Gastrocnemius medialis (tissue), 4 donors: Measurements from ENCODE around the gene MRM2. TPM values are rescaled to one million over a fixed set of nuclear protein-coding genes. Genes with fewer than 3 reads are reported as not detected.

Experiments used
- ATAC-seq, 2 donors: fragments of 150-250 bp; one replicate each; pipeline ENCODE4 v1.9.1; 2016
- DNase-seq, 2 donors: peaks; one replicate each; pipeline ENCODE4 v3.0.0-alpha.2; 2019
- H3K27ac ChIP-seq, 4 donors: fragments of 200-600 bp; sonication (generic); 1 replicate in 1 of 4; 2 replicates in 3 of 4; pipeline ENCODE4 v1.5.1; 2016 to 2018; ENCODE audit warnings: mild to moderate bottlenecking in 2 of 4, moderate library complexity in 1 of 4
- H3K27me3 ChIP-seq, 3 donors: fragments of 200-600 bp; sonication (generic) in 2 of 3; 1 replicate in 1 of 3; 2 replicates in 2 of 3; pipeline versions ENCODE4 v1.5.1 to v1.6.0; 2016 to 2019; ENCODE audit warnings: mild to moderate bottlenecking in 1 of 3, moderate library complexity in 1 of 3
- H3K36me3 ChIP-seq, 2 donors: fragments of 200-600 bp; sonication (generic) in 1 of 2; one replicate each; pipeline ENCODE4 v1.5.1; 2017 to 2018
- H3K4me1 ChIP-seq, 2 donors: fragments of 200-600 bp; sonication (generic) in 1 of 2; one replicate each; pipeline ENCODE4 v1.5.1; 2016 to 2017; ENCODE audit warnings: mild to moderate bottlenecking in 2 of 2
- H3K4me3 ChIP-seq, 4 donors: fragments of 200-600 bp; sonication (generic) in 3 of 4; 1 replicate in 1 of 4; 2 replicates in 3 of 4; pipeline ENCODE4 v1.5.1; 2016 to 2019; ENCODE audit warnings: mild to moderate bottlenecking in 2 of 4
- H3K9me3 ChIP-seq, 3 donors: fragments of 200-600 bp; sonication (generic) in 2 of 3; 1 replicate in 1 of 3; 2 replicates in 2 of 3; pipeline ENCODE4 v1.5.1; 2016 to 2019
- CTCF ChIP-seq, 5 experiments: fragments of 450-650 bp in 3 of 5; fragments of 200-600 bp in 2 of 5; sonication (generic) in 2 of 5; IDR thresholded peaks in 4 of 5; conservative IDR thresholded peaks in 1 of 5; 1 replicate in 4 of 5; 2 replicates in 1 of 5; pipeline ENCODE4 v1.5.1; 2016 to 2019; ENCODE audit warnings: antibody characterized with exemption in 5 of 5, mild to moderate bottlenecking in 3 of 5, moderate library complexity in 3 of 5
- POLR2A ChIP-seq, 2 donors: fragments of 450-650 bp; IDR thresholded peaks; one replicate each; pipeline ENCODE4 v1.6.1; 2017; ENCODE audit warnings: antibody characterized with exemption in 2 of 2, mild to moderate bottlenecking in 2 of 2, moderate library complexity in 2 of 2
- in situ Hi-C, 4 donors: fragments of 200-750 bp; cut with MboI; loops; one replicate each; pipeline versions ENCODE4 v1.15.0 to v1.8.0; 2017; ENCODE audit warnings: low sequenced_read_pairs in 4 of 4
- intact Hi-C: fragments of 100-400 bp; cut with DNase I; formaldehyde crosslinking; loops from one replicate; pipeline ENCODE4 v1.15.1; 2023; ENCODE audit warnings: low total_unique reads
- total RNA-seq, 4 donors: library from RNA; depleted of rRNA; stranded (reverse); fragments of >200 nt; gene quantifications; one replicate each; pipeline versions ENCODE4 v1.1.0 to v1.2.3, GENCODE V29; 2016

MRM2 gene
- total RNA-seq, 4 donors from 2014 or later: 14.1 to 41.7 (median 16.9) TPM

- Histone ChIP-seq H3K9me3 (no peaks in the 10 kb centered on the region), H3K27ac (no peak overlapping the region), H3K36me3 (peaks cover 0 to 26% of the 10 kb centered on the region in 2 donors), H3K4me3 (no peak overlapping the region), H3K4me1 (no peaks in the 10 kb centered on the region), H3K27me3 (no peaks in the 10 kb centered on the region)
- no peak for ATAC-seq
- intact Hi-C loops: no loop called here
- DNase-seq: no peak
- TF ChIP-seq CTCF (IDR thresholded peaks at IDR 0.05 in 4 of 5, conservative IDR thresholded peaks at IDR 0.05 in 1 of 5): no peak
- TF ChIP-seq POLR2A (IDR thresholded peaks at IDR 0.05): no peak
- in situ Hi-C loops: no loop called here
Measured at GRCh38 chr7:2261611-2262010, 19.6 kb upstream of the MRM2 start.

- DNase-seq: no peak
- H3K4me1 ChIP-seq: no peaks in the 10 kb centered on the region
- TF ChIP-seq POLR2A (IDR thresholded peaks at IDR 0.05) (no peak), CTCF (IDR thresholded peaks at IDR 0.05 in 4 of 5, conservative IDR thresholded peaks at IDR 0.05 in 1 of 5) (no peak)
- no peak overlapping the region for H3K27ac ChIP-seq
- intact Hi-C loops (no loop called here), in situ Hi-C loops (no loop called here)
- H3K9me3 ChIP-seq: no peaks in the 10 kb centered on the region
- no peaks in the 10 kb centered on the region for H3K27me3 ChIP-seq
- H3K4me3 ChIP-seq: no peak overlapping the region
- ATAC-seq: no peak
- H3K36me3 ChIP-seq: peaks cover 0 to 27% of the 10 kb centered on the region in 2 donors
Measured at GRCh38 chr7:2260820-2261219, 18.8 kb upstream of the MRM2 start.

- in situ Hi-C loops: no loop called here
- Histone ChIP-seq H3K27ac (no peak overlapping the region), H3K4me3 (no peak overlapping the region), H3K4me1 (no peaks in the 10 kb centered on the region), H3K27me3 (no peaks in the 10 kb centered on the region), H3K9me3 (no peaks in the 10 kb centered on the region), H3K36me3 (peaks cover 0 to 27% of the 10 kb centered on the region in 2 donors)
- intact Hi-C loops: no loop called here
- DNase-seq (no peak), ATAC-seq (no peak)
- TF ChIP-seq CTCF (IDR thresholded peaks at IDR 0.05 in 4 of 5, conservative IDR thresholded peaks at IDR 0.05 in 1 of 5) (no peak), POLR2A (IDR thresholded peaks at IDR 0.05) (no peak)
Measured at GRCh38 chr7:2259480-2259879, 17.5 kb upstream of the MRM2 start.

GRCh38 chr7:2258661-2259365 lies 16.8 kb upstream of the MRM2 start:
- H3K4me3 ChIP-seq: no peak overlapping the region
- ATAC-seq: no peak
- peaks cover 0 to 23% of the 10 kb centered on the region in 2 donors for H3K36me3 ChIP-seq
- no peaks in the 10 kb centered on the region for H3K27me3 ChIP-seq
- H3K4me1 ChIP-seq: no peaks in the 10 kb centered on the region
- no peaks in the 10 kb centered on the region for H3K9me3 ChIP-seq
- TF ChIP-seq POLR2A (IDR thresholded peaks at IDR 0.05): no peak
- TF ChIP-seq CTCF (IDR thresholded peaks at IDR 0.05 in 4 of 5, conservative IDR thresholded peaks at IDR 0.05 in 1 of 5): no peak
- intact Hi-C loops (no loop called here), in situ Hi-C loops (no loop called here)
- DNase-seq: no peak
- H3K27ac ChIP-seq: no peak overlapping the region

- Histone ChIP-seq H3K27ac (no peak overlapping the region), H3K36me3 (peaks cover 0 to 11% of the 10 kb centered on the region in 2 donors), H3K4me3 (no peak overlapping the region), H3K9me3 (no peaks in the 10 kb centered on the region), H3K27me3 (no peaks in the 10 kb centered on the region), H3K4me1 (no peaks in the 10 kb centered on the region)
- TF ChIP-seq POLR2A (IDR thresholded peaks at IDR 0.05): no peak
- no peak for TF ChIP-seq CTCF (IDR thresholded peaks at IDR 0.05 in 4 of 5, conservative IDR thresholded peaks at IDR 0.05 in 1 of 5)
- intact Hi-C loops (no loop called here), in situ Hi-C loops (no loop called here)
- ATAC-seq (no peak), DNase-seq (no peak)
Measured at GRCh38 chr7:2257651-2258050, 15.6 kb upstream of the MRM2 start.
